ENCODE results near the gene CASP1.

CASP1 gene

GRCh38 chr11:105032495-105032894 is 2.4 kb downstream of the CASP1 start:
- Histone ChIP-seq H3K9ac (no peak overlapping the region), H3K4me1 (ENCODE audit: low read depth, poor library complexity, severe bottlenecking) (no peaks in the 10 kb centered on the region), H3K4me2 (no peak overlapping the region), H3K36me3 (ENCODE audit: insufficient read depth) (no peaks in the 10 kb centered on the region), H3K27ac (no peak overlapping the region), H3K27me3 (ENCODE audit: insufficient read depth, low read depth) (no peaks in the 10 kb centered on the region), H4K20me1 (ENCODE audit: insufficient read depth) (no peaks in the 10 kb centered on the region), H3K79me2 (ENCODE audit: insufficient read depth, low read depth) (no peaks in the 10 kb centered on the region), H2AFZ (ENCODE audit: low read depth) (no peak overlapping the region), H3K4me3 (IDR thresholded peaks at IDR 0.05; ENCODE audit: insufficient read depth, low read depth, low read length) (no peak overlapping the region)
- no peak for TF ChIP-seq CTCF (conservative IDR thresholded peaks at IDR 0.05; ENCODE audit: low read depth, low read length)

GRCh38 chr11:105027678-105028077 is 7.3 kb downstream of the CASP1 start:
- Histone ChIP-seq H3K4me1 (ENCODE audit: low read depth, poor library complexity, severe bottlenecking) (no peaks in the 10 kb centered on the region), H3K9ac (no peak overlapping the region), H2AFZ (ENCODE audit: low read depth) (no peak overlapping the region), H3K4me3 (IDR thresholded peaks at IDR 0.05; ENCODE audit: insufficient read depth, low read depth, low read length) (no peak overlapping the region), H3K27me3 (ENCODE audit: insufficient read depth, low read depth) (no peaks in the 10 kb centered on the region), H3K4me2 (no peak overlapping the region), H3K79me2 (ENCODE audit: insufficient read depth, low read depth) (no peaks in the 10 kb centered on the region), H4K20me1 (ENCODE audit: insufficient read depth) (no peaks in the 10 kb centered on the region), H3K27ac (no peak overlapping the region), H3K36me3 (ENCODE audit: insufficient read depth) (no peaks in the 10 kb centered on the region)
- TF ChIP-seq CTCF (conservative IDR thresholded peaks at IDR 0.05; ENCODE audit: low read depth, low read length): no peak

- Histone ChIP-seq H3K27ac (no peak overlapping the region), H3K79me2 (ENCODE audit: insufficient read depth, low read depth) (no peaks in the 10 kb centered on the region), H3K27me3 (ENCODE audit: insufficient read depth, low read depth) (no peaks in the 10 kb centered on the region), H3K4me3 (IDR thresholded peaks at IDR 0.05; ENCODE audit: insufficient read depth, low read depth, low read length) (no peak overlapping the region), H4K20me1 (ENCODE audit: insufficient read depth) (no peaks in the 10 kb centered on the region), H3K4me2 (no peak overlapping the region), H3K4me1 (ENCODE audit: low read depth, poor library complexity, severe bottlenecking) (no peaks in the 10 kb centered on the region), H2AFZ (ENCODE audit: low read depth) (no peak overlapping the region), H3K9ac (no peak overlapping the region), H3K36me3 (ENCODE audit: insufficient read depth) (no peaks in the 10 kb centered on the region)
- no peak for TF ChIP-seq CTCF (conservative IDR thresholded peaks at IDR 0.05; ENCODE audit: low read depth, low read length)
These were observed 10.6 kb downstream of the CASP1 start for GRCh38 chr11:105024394-105024793.

GRCh38 chr11:105023003-105023402 is 11.9 kb downstream of the CASP1 start, which contains the start of gene CASP5:
CASP5 (minus strand) TSS chr11:105023168; CDS start chr11:105023136, 32 bp downstream.
- no peaks in the 10 kb centered on the region for H3K36me3 ChIP-seq (ENCODE audit: insufficient read depth)
- no peak for TF ChIP-seq CTCF (conservative IDR thresholded peaks at IDR 0.05; ENCODE audit: low read depth, low read length)
- H3K9ac ChIP-seq: no peak within 1 kb of the TSS
- H3K4me2 ChIP-seq: no peak within 1 kb of the TSS
- no peaks in the 10 kb centered on the region for H4K20me1 ChIP-seq (ENCODE audit: insufficient read depth)
- no peaks in the 10 kb centered on the region for H3K27me3 ChIP-seq (ENCODE audit: insufficient read depth, low read depth)
- no peak within 1 kb of the TSS for H2AFZ ChIP-seq (ENCODE audit: low read depth)
- H3K27ac ChIP-seq: no peak within 1 kb of the TSS
- H3K4me1 ChIP-seq (ENCODE audit: low read depth, poor library complexity, severe bottlenecking): no peaks in the 10 kb centered on the region
- H3K4me3 ChIP-seq (IDR thresholded peaks at IDR 0.05; ENCODE audit: insufficient read depth, low read depth, low read length): no peak within 1 kb of the TSS
- H3K79me2 ChIP-seq (ENCODE audit: insufficient read depth, low read depth): no peaks in the 10 kb centered on the region
